Cardiac fibroblast (primary cell): ENCODE measurements around the gene GRK5.

Experiments used
- DNase-seq, 2 donors: peaks; one replicate each; pipeline versions ENCODE4 v3.0.0 to v3.0.0-alpha.2; 2010; ENCODE audit warnings: low read depth in 2 of 2
- H3K4me3 ChIP-seq, 2 donors: replicated peaks in 1 of 2; 1 replicate in 1 of 2; 2 replicates in 1 of 2; pipeline ENCODE4 v1.5.1; 2011; ENCODE audit warnings: low read depth in 2 of 2, low read length in 2 of 2, mild to moderate bottlenecking in 2 of 2, moderate library complexity in 1 of 2
- CTCF ChIP-seq: IDR thresholded peaks from one replicate; pipeline ENCODE4 v1.5.1; 2011; ENCODE audit warnings: low read depth, mild to moderate bottlenecking, low read length, inconsistent platforms

The GRK5 gene

GRCh38 chr10:119379466-119380071 lies 172.2 kb downstream of the GRK5 start:
- DNase-seq, result no peak
- no peak for TF ChIP-seq CTCF
- H3K4me3 ChIP-seq, result no peak overlapping the region

GRCh38 chr10:119383174-119383856 lies 175.9 kb downstream of the GRK5 start:
- no peak overlapping the region for H3K4me3 ChIP-seq
- DNase-seq, result peak in 1 of 2 donors; percentile 34
- TF ChIP-seq CTCF, result no peak

- H3K4me3 ChIP-seq, result no peak overlapping the region
- no peak for TF ChIP-seq CTCF
- DNase-seq, result no peak
These were observed 176.8 kb downstream of the GRK5 start for GRCh38 chr10:119384127-119384526.

GRCh38 chr10:119386666-119387065 lies 179.3 kb downstream of the GRK5 start:
- DNase-seq, result no peak
- TF ChIP-seq CTCF, result no peak
- no peak overlapping the region for H3K4me3 ChIP-seq

GRCh38 chr10:119388849-119389345 lies 181.5 kb downstream of the GRK5 start:
- DNase-seq, result no peak
- H3K4me3 ChIP-seq, result no peak overlapping the region
- no peak for TF ChIP-seq CTCF

GRCh38 chr10:119391440-119392251 lies 184.3 kb downstream of the GRK5 start:
- no peak overlapping the region for H3K4me3 ChIP-seq
- peak; percentile 52 to 66 for DNase-seq
- TF ChIP-seq CTCF, result no peak
